ENCODE data around the gene C1GALT1C1.
A peak's percentile ranks its signal among the peaks of the same experiment; 100 is the strongest.
"Not testable (repeated sequence)": the region's sequence is repeated elsewhere in the genome, so short reads cannot be mapped to it uniquely, and the experiment has no call there.

The C1GALT1C1 gene

DNA sequence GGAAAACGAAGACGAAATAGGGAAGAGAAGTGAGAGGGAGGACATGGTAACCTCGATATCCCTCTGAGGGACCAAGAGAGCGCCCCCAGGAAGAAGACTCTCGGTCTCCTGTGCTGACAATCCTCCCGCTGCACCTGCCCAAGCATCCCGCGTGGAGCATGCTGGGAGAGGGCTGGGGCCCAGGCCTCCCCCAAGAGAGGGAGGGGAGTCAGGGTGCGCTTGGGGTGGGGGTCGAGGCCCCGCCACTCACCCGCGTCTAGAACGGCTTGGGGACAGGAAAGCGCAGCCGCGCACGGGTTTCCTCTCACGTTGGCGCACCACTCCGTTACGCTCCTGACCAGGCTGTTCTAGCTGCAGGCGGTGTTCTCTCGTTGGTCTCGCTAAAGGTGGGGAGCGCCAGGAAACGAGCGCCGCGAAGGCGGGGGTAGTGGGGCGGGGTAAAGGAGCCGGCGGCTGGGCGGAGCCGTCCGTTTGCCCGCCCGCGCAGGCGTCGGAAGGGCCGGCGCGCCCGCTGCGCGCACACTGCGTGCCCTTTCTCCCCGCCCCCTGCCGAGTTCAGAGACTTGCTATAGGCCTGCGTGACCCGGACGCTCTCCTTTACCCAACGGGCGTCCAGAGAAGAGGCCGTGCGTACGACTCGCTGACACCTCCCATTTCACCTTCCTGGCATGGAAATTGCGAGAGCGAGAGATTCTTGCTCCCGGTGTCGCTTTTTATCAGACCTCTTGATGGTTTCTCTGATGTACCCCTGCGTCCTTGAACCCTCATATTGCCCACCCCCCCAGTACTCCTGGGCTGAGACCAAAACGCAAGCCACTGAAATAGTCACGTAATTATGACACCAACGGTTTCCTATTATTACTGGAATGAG, at the start of gene C1GALT1C1:
Gene C1GALT1C1 (minus strand): TSS at position 388 of the 871 bp plus-strand sequence. CDS start 2,888 bp downstream, outside the sequence.
- peak; percentile 74 to 84 for DNase-seq (ENCODE audit: low read depth in 2 of 2)

DNA sequence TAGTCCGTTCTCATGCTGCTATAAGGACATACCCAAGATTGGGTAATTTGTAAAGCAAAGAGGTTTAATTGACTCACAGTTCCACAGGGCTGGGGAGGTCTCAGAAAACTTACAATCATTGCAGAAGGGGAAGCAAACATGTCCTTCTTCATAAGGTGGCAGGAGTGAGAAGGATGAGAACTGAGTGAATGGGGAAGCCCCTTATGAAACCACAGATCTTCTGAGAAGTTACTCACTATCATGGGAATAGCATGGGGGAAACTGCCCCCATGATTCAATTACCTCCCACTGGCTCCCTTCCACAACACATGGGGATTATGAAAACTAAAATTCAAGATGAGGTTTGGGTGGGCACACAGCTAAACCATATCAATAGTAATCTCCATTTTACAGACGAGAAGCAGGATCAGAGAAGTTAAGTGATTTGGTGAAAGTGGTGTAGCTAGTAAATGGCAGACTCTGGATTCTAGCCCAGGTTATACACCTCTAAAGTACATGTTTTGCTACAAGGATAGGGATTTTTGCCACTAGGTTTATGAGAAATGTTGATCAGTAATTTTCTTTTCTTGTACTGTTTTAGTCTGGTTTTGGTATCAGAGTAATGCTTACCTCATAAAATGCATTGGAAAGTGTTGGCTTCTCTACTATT, 47.3 kb upstream of the C1GALT1C1 start:
- no peak for DNase-seq (ENCODE audit: low read depth in 2 of 2)

DNA sequence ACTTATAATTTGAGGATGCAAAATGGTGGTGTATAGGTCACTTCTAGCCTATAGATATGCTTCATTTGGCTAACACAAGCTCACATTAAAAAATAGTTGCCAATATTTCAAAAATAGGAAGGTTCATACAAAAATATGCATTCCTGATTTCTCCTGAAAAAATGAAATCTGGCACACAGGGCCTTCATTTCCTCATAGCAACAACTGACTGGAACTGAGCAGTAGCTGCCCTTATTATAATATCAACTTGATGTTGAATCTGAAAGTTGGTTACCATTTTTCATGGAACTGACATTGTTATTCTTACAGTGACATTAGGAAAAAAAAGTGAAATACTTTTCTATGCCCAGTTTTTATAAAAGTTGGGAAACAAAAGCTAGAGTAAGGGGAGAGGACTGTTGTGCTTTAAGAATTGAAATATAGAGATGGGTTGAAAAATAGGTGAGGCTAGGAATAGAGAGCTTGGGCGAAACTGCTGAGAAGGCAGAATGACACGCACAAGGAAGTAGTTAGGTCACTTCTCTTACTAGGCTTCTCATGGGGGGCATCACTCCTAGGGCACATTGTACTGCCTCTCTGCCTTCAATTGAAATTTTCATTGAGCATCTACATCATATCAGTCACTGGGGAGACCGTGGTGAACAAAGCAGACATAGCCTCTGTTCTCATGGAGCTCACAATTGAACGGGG, 43.1 kb upstream of the C1GALT1C1 start:
- no peak for DNase-seq (ENCODE audit: low read depth in 2 of 2)

DNA sequence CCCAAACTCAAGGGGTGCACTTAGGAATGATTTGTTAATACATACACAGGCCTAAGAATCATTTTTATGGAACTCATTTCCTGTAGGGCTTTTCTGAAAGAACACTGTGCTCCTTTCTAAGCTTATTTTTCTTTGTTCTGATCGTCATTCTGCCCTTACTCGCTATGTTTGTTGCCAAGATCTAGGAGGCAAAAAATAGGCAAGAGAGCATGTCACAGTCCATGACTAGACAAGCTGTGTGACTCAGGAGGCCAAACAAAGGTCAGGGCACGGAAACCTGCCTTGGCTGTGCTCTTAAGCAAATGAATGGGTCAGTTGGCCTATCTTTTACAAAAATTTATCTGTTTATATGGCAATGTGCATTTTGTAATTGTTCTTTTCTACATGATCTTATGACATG, 42.5 kb upstream of the C1GALT1C1 start:
- DNase-seq (ENCODE audit: low read depth in 2 of 2): no peak

DNA sequence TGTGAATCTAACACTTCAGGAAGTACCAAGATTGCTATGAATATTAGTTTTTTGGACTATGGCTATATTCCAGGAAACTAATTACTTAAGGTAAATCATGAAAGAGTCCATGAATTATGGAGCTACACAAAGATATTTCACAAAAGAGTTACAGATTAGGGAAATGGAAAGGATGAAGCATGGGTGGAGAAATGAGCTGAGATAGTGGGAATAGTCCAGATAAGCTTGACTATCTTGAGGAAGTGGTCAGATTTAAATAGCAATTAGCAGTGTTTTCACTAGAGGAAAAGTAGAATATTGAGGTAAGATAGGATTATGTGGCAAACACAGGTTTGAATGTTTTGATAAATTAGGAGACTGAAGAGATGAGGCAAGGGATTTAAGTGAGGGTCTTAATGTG, 42.1 kb upstream of the C1GALT1C1 start:
- no peak for DNase-seq (ENCODE audit: low read depth in 2 of 2)

DNA sequence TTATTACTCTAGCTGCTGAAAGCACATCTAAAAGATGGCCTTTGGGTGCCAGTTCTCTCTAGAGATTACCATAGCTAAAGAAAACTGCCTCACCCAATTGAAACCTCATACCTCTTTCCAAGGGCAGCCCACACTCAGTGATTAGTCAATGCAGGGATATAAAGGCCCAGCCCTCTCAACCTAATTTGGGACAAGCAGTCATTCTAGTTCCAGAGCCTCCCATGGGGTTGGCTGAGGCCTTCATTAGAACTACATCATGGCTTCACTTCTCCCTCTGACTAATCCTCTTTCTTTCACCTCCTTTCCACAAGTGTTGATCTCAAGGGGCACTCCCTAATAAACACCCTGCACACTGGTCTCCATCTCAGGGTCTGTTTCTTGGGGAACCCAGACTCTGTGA, 38.5 kb upstream of the C1GALT1C1 start:
- DNase-seq (ENCODE audit: low read depth in 2 of 2): no peak

DNA sequence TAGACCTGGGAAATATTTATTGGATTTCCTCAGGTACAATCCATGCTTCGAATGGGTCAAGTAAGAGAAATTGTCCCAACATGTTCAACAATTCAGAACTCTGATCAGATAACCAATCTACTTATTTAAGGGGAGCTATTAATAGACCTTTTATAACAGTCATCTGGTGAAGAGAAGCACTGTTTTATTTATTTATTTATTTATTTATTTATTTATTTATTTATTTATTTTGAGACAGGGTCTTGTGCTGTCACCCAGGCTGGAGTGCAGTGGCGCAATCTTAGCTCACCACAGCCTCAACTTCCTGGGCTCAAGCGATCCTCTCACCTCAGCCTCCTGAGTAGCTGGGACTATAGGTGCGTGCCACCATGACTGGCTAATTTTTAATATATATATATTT, 34.7 kb upstream of the C1GALT1C1 start:
- DNase-seq (ENCODE audit: low read depth in 2 of 2): not testable (repeated sequence)

DNA sequence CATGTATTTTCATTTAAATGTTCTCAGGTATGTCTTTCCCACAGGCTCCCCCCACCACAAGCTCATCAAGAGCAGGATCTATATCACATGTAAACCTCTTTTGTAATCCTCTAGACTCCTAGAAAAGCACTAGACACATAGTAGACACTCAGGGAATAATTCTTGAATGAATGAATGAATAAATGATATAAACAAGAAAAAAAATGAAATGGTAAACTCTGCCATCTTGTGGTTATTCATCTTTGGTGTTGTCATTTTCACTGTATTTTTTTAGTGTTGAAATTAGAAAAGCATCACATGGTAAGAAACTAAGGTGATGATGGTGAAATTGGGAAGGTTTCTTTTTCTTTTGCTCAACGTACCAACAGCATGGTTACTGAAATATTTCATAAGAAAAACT, 34.2 kb upstream of the C1GALT1C1 start:
- no peak for DNase-seq (ENCODE audit: low read depth in 2 of 2)

DNA sequence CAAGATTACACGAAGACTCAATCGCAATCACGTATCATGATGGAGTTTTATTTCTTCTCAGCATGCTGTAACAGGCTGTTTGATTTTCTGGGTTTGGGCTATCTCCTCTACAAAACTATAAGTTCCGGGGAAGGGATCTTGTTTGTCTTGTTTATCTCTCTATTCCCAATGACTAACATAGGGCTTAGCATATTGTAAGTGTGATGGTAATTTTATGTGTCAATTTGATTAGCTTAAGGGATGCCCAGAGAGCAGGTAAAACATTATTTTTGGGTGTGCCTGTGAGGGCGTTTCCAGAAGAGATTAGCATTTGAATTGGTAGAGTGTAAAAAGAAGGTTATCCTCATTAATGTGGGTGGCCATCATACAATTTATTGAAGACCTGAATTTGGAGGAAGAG, 32.8 kb upstream of the C1GALT1C1 start:
- no peak for DNase-seq (ENCODE audit: low read depth in 2 of 2)

DNA sequence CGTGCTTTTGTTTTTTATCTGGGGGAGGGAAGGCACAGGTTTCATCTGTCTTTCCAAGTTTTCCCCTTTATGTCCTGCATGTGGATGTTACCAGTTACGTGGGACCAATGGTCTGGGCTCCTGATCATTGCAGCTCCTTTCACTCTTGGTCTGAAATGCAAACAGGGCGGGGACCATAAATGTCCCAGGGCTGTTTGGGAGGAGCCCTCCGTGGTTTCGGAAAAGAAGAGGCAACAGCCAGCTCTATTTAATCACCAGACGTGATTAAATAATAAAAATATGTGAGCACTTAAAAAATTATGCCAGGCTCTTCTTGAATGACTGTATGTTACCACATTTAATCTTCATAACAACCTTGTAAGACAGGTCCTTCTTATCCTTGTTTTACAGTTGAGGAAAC, 30.8 kb upstream of the C1GALT1C1 start:
- no peak for DNase-seq (ENCODE audit: low read depth in 2 of 2)

DNA sequence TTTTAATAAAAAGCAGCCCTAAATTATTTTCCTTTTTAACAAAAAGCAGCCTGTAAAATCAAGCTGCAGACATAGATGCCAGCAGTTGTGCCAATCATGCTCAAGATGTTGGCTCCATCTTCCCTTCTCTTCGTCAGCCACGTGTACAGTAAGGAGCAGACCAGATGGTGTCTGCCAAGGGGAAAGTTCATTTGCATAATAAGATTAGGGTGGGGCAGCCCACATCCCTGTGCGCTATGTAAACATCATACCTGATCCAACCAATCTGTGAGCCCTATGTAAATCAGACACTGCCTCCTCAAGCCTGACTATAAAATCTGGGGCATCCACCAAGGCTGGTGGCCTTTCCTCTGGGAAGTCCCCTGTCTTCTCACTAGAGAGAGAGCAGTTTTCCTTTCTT, 23.1 kb upstream of the C1GALT1C1 start:
- no peak for DNase-seq (ENCODE audit: low read depth in 2 of 2)

DNA sequence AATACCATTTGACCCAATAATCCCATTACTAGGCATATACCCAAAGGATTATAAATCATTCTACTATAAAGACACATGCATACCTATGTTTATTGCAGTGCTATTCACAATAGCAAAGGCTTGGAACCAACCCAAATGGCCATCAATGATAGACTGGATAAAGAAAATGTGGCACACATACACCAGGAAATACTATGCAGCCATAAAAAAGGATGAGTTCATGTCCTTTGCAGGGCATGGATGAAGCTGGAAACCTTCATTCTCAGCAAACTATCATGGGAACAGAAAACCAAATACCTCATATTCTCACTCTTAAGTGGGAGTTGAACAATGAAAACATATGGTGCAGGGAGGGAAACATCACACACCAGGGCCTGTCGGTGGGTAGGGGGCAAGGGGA, 22.4 kb upstream of the C1GALT1C1 start:
- DNase-seq (ENCODE audit: low read depth in 2 of 2): not testable (repeated sequence)

DNA sequence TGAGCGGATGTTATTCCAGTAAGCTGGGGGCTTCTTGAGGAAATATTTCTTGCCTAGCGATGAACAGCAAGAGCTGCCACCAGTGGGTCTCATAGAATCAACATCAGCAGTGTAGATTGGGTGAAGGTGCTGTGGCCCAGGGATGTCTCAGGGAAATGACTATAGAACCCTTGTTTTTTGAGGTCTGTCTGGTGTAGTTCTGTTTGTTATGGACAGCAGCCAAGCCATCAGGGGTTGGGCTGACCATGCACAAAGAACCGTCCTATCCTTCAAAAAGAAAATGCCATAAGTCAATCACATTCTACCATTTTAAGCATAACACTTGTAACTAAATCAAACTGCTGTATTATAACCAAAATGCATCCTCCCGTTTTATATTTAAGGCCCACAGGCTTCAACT, 17.3 kb upstream of the C1GALT1C1 start:
- DNase-seq (ENCODE audit: low read depth in 2 of 2): no peak

DNA sequence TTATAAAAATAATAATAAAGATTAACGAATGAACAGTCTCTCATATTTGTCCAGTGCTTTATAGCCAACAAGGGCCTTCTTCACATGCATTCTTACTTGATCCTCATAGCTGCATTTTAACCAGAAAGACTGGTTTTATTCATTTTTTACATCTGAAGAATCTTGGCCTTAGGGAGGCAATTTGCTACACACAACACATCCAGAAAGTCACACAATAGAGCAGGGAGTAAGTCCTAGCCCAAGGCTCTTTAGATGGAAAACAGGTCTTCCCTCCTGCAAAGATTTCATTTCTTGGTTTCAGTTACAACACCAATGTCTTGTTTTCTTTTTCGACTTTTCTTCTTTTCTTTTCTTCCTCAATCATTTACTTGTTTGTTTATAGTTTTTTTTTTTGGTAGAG, 13.0 kb upstream of the C1GALT1C1 start:
- no peak for DNase-seq (ENCODE audit: low read depth in 2 of 2)

DNA sequence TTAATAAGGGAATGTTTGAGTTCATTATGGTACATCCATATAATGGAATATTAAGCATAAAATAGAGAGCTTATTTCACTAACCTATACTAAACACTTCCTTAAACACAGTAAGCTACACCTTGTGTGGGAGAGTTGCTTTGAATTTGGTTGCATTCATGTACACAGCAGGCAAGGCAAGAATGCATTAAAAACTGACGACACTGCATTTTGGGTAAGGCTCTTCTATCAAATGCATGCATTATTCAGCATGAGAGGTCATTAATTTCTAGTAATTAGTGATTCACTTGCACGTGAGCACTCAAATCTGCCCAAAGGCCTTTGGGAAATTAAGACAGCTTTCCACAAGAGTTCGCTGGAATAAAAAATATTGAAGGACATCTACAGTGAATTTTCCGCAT, 8.8 kb upstream of the C1GALT1C1 start:
- no peak for DNase-seq (ENCODE audit: low read depth in 2 of 2)

DNA sequence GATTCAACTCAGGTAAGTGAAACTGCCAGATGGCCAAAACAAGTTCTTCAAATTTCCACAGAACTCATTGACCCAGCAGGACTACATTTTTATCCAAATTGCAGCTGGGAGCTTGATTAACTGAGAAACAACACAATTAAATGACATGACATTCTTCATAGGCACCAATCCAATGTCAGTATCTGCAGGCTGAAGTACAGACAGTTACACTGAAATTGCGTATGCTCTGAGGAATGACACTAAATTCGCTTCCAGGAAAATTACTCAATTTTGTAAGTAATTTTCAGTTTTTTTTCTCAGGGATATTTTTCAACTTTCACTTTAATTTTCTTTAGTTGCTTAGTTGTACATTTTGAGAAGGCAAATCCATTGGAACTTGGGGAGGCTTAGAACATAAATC, 4.5 kb downstream of the C1GALT1C1 start:
- no peak for DNase-seq (ENCODE audit: low read depth in 2 of 2)

DNA sequence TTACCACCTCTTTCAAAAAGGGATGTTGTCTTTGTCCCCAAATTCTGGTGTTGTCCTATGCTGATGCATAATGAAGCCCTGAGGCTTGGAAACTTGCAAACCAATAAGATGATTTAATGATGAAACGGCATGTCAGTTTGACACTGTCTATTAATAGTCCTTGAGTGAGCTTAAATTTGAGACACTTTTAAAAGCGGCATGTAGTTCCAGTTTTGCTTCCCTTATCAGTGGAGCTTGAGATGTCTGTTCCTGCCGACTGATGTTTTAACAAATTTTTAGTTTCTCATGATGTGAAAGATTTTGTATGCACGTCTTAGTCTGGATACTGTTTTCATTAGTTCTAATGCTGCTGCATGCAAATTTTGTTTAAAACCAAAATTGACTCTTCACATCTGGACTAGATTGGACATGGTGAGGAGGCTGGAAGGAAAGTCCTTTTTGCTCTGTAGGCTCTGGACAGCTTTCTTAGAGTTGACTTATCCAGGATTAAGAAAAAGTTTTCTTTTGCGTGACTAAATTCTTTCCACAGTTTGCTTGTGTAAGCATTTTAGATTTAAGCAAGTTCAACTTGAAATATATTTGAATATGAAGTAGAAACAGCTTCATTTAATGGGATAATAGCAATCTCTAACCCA, 11.7 kb downstream of the C1GALT1C1 start:
- DNase-seq (ENCODE audit: low read depth in 2 of 2): no peak

DNA sequence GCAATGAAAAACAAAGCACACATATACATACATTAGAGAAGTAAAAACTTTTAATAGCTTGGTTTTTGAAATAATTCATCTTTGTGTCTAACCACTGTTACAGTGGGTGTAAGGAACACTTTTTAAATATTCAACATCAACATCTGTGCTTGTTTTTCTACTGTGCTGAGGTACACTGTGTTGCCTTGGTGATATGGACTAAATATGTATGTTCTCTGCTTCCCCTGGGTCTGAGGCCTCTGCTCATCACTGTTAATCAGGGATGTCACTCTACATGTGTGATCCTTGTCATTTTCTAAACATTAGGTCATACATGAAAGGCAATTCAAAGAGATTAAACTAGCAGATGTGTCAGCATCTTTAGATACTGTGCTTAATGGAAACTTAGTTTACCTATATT, 15.0 kb downstream of the C1GALT1C1 start:
- DNase-seq (ENCODE audit: low read depth in 2 of 2): no peak

DNA sequence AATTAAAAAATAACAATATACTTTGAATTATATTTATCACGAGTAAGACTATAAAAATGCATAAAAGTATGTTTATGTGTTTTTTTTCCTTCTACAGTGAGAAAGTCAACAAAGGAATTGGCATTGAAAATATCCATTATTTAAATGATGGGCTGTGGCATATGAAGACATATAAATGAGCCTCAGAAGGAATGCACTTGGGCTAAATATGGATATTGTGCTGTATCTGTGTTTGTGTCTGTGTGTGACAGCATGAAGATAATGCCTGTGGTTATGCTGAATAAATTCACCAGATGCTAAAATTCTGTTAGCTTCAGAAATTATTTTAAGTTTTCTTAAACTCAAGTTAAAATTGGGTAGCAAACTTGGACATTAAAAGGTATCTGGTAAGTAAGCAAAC, 17.8 kb downstream of the C1GALT1C1 start:
- no peak for DNase-seq (ENCODE audit: low read depth in 2 of 2)

DNA sequence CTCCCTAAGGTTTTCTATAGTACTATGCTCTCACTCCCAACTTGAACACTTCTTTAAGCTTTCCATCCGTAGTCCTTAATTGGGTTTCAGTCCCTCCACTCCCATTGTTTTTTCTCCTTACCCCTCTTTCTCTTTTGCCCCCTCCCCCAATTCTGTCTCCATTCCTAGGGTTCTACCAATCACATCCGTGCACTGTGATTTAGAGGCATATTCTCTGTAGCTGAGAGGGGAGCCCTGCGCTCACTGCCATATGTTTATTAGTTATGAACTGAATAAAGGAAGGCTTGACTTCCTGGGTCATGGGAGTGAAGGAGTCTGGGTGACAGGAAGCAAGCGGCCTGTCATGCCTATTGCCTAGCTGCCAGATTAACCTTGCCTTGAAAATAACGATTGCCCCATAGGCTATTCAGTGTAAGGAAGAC, 25.5 kb downstream of the C1GALT1C1 start:
- no peak for DNase-seq (ENCODE audit: low read depth in 2 of 2)

DNA sequence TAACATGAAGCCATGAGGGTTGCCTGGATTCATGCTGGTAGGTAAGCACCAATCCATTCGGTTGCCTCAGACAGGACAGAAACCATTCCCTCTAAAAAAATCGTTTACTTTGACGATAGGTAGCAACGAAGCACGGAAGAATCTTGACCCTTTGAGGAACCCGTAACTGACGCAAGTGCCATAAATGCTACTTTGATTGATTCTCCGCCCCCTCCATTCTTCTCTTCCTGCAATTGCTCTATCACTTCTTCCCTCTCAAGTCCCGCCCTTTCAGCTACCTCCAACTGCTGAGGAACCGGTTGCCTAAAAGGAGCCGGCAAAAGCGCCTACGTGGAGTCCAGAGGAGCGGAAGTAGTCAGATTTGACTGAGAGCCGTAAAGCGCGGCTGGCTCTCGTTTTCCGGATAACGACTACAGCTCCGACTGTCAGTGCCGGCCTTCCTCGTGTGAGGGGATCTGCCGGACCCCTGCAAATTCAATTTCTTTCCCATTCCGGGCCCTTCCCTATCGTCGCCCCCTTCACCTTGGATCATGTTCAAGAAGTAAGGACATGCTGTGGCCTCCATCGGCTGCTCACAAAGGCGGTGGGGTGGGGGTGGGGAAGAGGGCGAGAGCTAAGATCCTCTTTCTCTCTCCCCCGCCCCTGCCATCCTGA, 26.0 kb downstream of the C1GALT1C1 start, which contains the start of gene MCTS1:
Gene MCTS1 (plus strand): TSS at position 395 of the 654 bp plus-strand sequence. CDS start 136 bp downstream, at position 531.
- peak; percentile 39 to 44 for DNase-seq (ENCODE audit: low read depth in 2 of 2)

Measured in stimulated activated CD8-positive, alpha-beta memory T cell treated with anti-CD3 and anti-CD28 coated beads, Interleukin-2, amount 100 ng/mL, for 1 hour (primary cell).